Suppressor macrophage treated with lipopolysaccharide for 1 hour (primary cell): ENCODE measurements around the gene ZBTB42.
A peak's percentile ranks its signal among the peaks of the same experiment; 100 is the strongest.
"Not testable (repeated sequence)": the region's sequence is repeated elsewhere in the genome, so short reads cannot be mapped to it uniquely, and the experiment has no call there.

Source experiments
- DNase-seq, 3 donors: peaks; one replicate each; pipeline ENCODE4 v3.0.0-alpha.2; 2020 to 2022

Gene ZBTB42

DNA sequence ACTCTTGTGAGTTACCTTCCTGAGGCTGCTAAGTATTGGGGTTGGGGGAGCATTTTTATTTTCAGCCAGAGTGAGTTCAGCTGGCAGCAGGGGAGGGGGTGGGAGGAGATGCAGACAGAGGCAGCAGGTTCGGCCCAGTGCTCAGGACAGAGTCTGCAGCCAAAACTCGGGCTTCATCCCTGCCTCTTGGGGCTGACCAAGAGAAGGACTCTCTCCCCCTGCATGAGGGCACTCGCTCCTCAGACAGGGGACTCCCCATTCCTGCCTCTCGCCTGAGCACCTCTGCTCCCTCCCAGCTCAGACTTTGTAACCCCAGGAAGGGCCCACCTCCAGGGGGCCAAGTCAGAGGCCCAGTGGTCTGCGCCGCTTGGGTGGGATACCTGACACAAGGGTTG lies 4.2 kb upstream of the ZBTB42 start:
- no peak for DNase-seq

DNA sequence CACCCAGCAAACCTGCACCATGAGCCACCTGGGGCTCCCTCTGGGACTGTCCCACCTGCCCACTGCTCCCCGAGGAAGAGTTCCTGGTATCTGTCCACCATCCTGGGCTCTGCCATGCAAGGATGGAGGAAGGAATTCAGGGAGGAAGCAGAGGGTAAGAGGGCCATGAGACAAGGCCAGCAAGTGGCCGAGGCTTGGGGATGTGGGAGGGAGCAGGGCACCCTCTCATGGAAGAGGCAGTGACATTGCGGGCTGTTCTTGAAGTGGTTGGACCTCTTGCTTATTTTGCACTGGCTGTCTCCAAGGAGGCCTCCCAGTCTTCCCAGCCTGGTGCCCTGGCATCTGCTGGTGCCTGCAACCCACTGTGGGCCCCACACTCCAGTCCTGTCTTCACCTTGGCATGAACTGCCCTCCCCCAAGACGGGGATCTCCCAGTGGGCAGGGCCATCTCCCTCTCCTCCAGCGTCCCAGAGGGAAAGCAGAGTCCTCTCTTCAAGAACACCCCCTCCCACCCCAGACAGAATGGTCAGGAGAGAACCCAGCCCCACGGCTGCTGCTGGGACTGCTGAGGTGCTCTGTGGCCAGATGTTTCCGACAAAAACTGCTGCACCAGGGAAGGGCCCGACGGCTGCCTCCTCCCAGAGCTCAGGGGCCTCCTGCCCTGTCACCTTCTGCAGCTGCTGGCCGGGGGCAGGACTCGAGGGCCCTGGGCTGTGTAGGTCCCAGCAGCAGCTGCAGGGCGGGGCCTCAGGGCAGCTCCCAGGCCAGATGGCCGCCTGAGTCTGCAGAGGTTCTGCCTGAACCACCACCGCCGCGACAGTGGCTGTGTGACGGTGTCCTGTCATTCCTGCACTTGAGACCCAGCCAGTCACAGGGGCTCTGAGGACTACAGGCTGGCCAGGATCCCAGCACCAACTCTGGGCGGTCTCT lies 3.5 kb upstream of the ZBTB42 start:
- peak; percentile 29 to 47 (median 33) for DNase-seq

DNA sequence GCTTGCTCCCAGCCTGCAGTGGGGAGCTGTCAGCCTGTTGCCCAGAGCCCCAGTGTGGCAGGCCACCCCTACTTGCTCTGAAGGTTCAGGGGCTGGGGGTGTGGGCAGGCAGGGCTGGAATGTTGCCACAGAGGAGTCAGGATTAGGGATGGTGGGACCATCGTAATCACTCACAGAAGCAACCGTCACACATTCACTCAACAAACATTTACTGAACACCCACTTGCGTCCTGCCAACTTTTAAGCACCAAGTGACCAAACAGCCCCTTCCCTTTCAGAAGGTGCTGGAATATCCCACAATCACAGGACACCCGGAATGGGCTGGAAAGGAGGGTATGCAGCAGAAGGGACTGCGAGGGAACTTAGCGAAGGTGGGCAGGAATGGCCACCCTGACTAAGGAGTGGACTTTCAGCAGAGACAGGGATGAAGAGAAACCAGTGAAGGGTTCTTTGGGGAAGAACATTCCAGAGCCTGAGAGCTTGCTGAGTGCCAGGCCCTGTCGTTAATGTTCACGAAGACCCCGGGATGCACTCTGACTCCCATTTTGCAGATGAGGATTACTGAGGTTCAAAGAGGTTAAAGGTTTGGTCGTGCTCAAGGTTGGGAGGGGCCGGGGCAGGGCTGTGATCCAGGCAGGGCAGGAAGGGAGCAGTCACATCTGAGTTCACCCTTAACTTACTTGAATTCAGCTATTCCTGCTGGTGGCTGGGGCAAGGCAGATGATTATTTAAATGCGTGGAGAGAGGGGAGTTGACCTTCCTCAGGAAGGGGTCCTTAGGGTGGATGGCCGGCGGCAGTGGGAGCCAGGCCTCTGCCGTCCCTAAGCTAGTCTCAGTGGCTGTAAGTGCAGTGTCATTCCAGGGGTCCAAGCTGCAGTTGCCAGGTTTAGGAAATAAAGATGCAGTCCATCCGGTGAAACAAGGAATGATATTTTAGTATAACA lies 2.3 kb upstream of the ZBTB42 start:
- DNase-seq = no peak

DNA sequence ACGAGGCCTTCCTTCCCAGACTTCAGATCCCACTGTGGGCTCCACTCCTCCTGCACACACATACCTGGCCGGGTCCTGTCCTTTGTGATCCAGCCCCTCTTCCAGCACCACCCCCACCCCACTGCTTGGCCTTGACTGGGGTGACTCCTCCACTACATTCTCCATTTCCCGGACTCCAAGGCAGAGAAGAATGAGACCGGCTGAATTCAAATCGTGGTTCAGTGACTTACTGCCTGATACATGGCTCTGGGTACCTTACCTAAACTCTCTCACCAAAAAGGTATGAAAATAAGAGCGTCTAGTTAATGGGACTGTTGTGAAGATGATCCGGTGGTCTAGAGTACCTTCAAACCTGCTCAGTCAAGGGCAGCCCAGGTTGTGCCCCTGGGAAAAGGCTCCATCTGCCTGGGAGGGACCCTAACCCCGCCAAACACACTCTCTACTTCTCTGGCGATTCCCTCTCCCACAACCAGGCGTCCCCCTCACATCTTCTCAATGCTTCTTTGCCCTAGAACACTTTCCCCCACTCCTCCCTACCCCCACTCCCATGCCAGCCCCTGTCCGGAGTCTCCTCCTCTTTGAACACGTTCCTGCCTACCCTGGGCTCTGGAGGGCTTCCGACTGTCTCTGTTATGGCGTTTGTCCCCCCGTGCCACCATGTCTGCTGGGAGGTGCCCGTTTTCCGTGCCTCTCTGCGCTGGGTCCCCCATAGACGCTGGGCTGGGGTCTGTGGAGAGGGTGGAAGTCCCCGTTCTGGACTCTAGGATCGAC lies 1.5 kb upstream of the ZBTB42 start:
- DNase-seq = no peak

DNA sequence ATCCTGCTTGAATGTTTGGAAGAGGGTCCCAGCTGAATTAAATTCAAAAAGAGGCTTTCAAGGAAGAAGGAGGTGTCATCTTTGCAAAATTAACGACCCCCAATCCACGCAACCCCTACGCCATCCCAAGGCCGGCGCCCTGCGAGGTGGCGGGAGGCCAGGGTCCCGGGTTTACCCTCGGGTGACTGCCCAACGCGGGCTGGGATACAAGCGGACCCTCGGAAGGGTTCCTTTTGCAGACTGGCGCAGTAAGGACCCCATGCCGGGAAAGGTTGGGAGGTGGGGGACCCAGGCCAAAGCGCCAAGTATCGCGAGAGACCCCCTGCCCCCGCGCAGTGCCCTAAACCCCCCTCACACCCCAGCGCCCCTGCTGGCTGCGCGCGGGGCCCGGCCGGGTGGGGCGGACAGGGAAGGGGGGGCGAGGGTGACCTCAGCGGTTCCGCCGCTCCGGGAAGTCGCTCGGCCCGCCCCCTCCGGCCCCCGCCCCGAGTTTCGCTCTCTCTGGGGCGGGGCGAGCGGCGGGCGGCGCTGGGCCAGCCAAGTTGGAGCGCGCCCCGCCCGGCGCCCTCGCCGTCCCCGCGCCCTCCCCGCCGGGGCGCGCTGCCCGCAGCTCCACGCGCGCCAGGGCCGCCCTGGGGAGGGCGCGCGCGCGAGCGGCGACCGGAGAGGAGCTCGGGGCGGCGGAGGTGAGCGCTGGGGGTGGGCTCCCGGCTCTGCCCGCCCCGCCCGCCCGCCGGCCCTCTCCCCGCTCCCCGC lies 708 bp upstream of the ZBTB42 start:
- DNase-seq = peak; percentile 90 to 97 (median 95)

DNA sequence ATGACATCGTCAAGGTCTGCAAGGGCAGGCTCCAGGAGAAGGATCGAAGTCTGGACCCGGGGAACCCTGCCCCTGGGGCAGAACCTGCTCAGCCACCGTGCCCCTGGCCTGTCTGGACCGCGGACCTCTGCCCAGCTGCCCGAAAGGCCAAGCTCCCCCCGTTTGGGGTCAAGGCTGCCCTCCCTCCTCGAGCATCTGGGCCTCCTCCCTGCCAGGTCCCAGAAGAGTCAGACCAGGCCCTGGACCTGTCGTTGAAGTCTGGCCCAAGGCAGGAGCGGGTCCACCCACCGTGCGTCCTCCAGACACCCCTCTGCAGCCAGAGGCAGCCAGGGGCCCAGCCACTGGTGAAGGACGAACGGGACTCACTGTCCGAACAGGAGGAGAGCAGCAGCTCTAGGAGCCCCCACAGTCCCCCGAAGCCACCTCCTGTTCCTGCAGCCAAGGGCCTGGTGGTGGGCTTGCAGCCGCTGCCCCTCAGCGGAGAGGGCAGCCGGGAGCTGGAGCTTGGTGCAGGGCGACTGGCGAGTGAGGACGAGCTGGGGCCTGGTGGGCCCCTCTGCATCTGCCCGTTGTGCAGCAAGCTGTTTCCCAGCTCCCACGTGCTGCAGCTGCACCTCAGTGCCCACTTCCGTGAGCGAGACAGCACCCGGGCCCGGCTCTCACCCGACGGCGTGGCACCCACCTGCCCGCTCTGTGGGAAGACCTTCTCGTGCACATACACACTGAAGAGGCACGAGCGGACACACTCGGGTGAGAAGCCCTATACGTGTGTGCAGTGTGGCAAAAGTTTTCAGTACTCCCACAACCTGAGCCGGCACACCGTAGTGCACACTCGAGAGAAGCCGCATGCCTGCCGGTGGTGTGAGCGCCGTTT lies 856 bp downstream of the ZBTB42 start:
- no peak for DNase-seq

DNA sequence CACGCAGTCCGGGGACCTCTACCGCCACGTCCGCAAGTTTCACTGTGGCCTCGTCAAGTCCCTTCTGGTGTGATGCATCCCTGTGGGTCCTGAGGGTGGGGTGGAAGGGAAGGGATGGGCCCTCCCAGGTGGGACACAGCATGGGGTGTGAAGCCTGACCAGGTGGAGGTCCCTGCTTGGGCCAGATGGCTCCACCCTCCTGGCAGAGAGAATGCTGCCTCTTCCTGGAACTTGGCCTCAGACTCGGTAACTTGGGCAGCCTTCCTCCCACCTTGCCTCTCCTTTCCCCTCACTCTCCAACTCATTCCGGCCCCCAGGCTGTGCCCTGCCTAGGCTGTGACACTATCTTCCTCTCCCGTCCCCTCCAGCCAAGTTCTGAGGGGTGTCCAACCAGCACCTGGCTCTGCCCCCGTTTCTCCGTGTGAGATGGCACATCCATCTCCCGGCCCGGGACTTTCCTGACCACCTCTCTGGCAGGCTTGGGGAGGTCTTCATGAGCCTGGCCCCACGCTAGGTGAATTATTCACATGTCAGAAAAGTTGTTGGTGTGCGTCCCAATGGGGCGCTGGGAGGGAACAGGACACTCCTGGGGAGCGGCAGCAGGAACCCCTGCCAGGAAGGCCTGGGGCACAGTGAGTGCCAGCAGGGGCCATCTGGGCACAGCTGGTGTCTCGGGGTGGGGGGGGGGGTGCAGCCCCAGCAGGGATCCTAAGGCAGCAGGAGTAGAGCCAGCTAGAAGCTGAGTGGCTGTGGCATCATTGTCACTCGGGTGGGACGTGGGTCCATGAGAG lies 1.7 kb downstream of the ZBTB42 start:
- no peak for DNase-seq

DNA sequence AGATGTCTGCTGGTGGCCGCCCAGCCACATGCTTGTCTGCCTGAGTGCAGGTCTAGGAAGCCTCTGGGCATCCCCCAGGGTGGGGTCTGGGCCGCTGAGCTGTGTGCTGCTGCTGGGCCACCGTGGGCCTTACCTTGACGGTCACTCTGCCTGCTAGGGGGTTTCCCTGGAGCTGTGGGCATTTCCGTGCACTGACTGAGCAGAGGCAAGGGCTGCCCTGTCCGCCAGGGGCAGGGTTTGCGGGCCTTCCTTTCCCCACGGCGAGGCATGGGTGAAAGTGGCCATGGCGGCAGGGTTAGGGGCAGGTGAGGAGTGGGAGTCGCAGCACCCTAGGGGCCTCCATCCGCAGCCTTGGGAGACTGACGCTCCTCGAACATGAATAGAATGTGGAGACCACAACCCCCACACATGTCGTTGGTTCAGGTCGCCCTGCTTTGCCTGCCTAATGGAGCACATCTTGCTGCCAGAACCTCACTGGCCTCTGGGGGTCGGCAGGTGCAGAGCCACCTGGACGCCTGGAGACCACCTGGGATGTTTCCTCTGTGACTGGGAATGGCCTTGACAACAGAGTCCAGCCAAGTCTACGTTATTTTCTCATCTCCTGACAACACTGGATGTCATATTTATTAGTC lies 2.5 kb downstream of the ZBTB42 start:
- DNase-seq = no peak

DNA sequence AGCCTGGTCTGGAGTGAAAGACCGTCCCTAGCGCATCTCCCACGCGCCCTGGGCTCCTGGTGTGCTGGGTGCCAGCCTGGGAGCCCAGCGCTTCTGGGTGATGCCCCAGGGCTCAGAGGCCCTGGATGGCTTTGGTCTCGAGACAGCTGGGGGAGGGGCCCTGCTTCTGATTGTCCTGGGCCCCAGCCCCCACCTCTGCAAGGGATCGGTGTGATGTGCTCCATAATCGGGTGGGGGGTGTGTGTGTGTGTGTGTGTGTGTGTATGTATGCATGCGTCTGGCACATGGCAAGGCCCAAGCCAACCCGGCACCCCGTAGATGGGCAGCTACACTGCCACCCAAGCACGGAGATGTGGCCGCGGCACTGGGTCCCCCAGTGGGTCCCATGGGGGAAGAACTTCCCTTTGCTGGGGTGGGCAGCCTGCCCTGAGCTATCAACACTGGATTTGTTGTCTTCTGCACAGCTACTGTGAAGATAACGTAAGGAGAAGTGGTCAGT lies 3.1 kb downstream of the ZBTB42 start:
- no peak for DNase-seq

DNA sequence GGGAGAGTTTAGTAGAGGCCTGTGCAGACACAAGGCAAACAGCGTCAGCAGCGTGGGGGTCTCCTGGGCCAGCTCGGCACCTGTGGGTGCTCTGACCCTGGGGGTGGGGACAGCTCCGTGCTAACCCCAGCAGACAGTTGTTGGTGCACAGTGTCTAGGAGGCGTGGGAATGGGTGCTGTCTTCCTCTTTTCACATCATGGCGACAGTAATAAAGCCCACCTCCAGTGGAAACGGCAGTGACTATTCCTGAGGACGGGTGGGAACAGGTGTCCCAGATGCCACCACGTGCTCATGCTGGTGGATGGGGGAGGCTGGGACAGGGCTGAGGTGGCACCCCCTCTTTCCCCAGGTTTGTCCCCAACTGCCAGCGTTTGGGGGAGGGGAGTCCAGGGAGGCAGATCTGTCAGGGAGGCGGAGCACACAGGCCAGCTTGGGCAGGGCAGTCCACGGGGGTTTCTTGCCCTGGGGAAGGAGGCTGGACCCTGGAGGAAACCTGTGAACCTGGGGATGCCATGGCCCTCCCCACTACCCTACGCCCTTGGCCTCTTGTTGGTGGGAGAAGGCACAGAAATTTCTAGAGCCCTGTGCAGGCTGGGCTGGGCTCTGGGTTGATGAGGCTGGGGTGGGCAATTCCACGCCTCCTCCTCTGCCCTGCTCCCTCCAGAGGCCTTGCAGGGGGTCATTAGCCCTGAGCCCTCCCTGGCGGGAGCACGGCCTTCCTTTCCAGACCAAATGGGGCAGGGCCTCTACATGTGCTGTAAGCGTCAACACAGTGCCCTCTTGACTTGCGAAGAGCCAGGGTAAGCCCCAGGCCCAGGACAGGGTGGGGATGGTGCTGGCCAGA lies 3.8 kb downstream of the ZBTB42 start:
- DNase-seq = no peak

DNA sequence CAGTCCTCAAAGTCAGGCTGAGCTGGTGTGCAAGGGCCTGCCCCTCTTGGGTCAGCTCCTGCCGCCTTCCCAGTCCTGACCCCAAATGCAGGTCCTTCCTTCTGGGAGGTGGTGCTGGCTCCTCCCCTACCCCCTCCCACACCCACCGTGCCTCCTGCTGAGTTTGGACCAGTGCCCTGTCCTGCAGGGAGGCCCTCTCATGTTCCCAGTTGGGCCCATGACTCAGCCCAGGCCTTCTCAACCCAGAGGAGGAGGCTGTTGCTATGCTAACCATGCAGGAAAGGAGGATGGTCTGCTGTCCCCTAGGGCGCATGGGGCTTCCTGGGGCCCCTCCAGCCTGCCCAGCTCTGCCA lies 4.4 kb downstream of the ZBTB42 start:
- peak in 2 of 3 donors; percentile 58 to 67 for DNase-seq

DNA sequence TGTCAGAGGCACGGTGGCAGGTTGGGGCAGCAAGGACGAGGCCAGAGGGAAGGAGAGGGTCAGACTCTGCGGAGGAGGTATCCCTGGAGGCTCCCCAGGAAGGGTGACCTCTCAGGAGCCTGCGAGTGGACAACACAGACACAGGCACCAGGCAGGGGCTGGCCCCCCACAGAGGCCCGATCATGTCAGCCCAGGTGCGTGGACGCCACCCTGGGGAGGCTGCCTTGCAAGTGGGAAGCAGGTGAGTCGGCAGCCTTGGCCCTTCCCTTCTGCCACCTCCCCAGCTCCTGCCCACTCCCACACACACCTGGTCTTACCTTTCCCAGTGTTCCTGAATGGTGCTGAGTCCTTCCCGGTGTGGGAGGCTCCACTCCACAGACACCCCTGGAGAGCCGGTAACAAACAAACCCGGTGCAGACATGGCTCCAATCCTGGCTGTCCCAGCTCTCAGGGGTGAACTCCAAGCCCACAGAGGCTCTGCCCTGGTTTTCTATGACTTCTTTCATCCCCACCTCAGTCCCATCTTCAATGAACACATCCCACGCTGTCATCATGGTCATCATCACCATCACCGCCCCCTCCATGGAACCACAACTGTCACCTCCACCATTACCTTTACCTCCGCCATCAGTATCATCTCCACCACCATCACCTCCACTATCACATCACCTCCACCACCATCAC lies 5.2 kb downstream of the ZBTB42 start:
- DNase-seq = no peak

DNA sequence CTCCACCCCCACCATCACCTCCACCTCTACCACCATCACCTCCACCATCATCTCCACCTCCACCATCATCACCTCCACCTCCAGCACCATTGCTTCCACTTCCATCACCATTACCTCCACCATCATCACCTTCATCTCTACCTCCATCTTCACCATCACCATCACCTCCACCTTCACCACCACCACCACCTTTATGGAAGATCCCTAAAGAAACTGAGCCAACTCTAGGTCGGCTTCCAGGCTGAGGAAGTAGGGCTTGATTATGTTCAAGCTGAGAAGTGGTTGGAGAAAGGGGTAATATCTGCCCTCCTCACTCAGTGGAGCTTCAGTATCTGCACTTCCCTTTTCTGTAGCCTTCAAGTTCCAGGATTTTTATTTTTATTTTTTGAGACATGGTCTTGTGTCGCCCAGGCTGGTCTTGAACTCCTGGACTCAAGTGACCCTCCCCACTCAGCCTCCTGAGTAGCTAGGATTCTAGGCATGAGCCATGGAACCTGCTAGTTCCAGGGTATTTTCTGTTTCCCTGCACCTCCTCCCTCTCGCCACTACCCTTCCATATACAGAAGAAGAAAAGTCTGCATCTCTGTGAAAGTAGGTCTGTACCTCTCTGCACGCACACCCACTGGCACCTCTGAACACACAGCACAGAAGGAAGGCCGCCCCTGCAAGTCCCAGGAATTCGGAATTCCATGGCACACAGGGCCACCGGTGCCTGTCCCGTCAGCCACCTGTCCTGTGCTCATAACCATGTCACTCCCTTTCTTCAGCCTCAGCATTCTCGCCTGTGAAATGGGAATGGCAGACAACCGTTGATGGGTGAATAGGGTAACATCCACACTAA lies 5.9 kb downstream of the ZBTB42 start:
- peak in 1 of 3 donors; percentile 42 for DNase-seq

DNA sequence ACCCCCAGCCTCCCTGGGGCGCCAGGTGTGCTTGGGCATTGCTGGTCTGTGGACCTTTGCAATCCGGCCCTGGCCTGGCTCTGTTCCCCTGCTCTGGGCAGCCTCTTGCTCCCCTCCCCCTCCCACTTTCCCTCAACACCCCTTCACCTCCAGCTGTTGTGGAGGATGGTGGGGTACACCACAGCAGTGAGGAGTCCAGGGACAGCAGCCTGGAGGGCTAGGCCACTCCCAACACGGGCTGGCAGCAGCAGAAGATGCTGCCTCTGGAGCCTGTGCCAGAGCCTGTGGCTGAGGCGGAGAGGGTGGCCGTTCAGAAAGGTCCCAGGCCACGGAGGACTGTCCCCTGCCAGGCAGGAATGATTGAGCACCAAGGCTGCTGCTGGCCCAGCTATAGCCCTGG lies 7.6 kb downstream of the ZBTB42 start:
- DNase-seq = no peak

DNA sequence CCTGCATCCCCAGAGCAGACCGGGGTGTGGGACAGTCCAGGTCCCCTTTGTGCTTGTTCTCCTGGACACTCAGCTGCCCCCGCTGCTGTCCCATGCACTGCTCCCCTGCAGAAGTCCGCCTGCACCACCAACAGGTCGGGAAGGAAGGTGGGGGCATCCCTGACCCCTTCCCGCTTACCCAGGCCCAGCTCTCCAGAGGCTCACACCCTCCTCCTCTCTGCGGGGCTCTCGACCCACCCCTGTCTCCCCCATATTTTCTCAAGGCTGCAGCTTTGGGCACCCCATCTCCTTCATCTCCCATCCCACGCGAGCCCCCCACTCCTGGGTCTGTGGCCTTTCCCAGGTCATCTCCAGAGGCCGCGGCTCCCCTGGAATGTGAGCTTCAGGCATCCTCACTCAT lies 9.4 kb downstream of the ZBTB42 start:
- no peak for DNase-seq

DNA sequence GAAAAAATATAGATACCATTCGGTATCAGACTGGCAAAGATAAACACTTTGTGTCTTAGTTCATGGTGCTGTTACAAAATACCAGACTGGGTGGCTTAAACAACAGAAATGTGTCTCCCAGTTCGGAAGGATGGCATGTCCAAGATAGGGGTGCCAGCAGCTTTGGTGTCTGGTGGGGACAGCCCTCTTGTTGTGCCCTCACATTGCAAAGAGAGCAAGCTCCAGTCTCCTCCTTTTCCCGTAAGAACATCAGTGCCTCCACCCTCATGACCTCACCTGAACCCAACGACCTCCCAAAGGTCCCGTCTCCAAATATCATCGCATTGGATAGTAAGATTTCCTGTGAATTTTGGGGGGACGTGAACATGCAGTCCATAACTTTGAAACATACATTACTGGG lies 12.4 kb downstream of the ZBTB42 start:
- peak in 1 of 3 donors; percentile 10 for DNase-seq

DNA sequence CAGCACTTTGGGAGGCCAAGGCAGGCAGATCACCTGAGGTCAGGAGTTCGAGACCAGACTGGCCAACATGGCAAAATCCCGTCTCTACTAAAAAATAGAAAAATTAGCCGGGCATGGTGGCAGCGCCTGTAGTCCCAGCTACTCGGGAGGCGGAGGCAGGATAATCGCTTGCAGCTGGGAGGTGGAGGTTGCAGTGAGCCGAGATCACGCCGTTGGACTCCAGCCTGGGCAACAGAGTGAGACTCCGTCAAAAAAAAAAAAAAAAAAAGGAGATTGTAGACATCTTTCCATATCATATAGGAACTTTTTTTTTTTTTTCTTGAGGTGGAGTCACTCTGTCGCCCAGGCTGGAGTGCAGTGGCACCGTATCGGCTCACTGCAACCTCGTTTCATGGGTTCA lies 13.8 kb downstream of the ZBTB42 start:
- not testable (repeated sequence) for DNase-seq
